ENCODE measurements around the gene ELAVL3. TPM values are rescaled to one million over a fixed set of nuclear protein-coding genes. Genes with fewer than 3 reads are reported as not detected.

Gene ELAVL3
- total and polyA plus RNA-seq, 2 of the 4 experiments (the other 2 are of a cell fraction) = not detected

DNA sequence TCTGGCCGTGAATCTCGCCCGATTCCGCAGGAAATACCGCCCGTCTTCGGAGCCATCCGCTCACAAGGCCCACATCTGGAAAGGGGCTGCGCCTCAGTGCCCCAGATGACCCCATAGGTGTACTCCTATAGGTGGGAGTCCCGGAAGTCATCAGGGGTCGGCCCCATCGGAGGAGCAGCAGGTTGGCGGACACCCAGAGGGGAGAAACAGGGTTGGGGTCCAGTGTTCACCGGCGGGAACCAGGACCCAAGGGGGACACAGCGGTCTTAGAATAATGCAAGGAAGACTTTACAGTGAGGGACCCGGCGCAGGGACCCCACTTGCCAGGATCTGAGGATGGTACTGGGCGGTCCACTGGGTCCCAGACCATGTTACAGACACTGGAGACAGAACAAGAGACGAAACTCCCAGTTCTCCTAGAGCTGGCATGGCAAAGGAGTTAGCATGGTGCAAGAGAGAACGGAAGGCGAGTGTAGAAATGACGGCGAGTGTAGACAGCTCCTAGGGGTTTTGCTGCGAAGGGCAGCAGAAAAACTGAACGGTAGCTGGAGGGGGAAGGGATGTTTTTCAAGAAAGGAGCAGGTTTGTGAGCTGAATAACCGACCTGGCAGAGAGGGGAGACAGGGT, 57.6 kb downstream of the ELAVL3 start:
- H3K9me1 ChIP-seq (ENCODE audit: insufficient read depth, low read length) = no peaks in the 10 kb centered on the region
- no peak overlapping the region for H3K27ac ChIP-seq (ENCODE audit: insufficient read depth, low read length)
- no peak overlapping the region for H2BK5ac ChIP-seq (ENCODE audit: low read depth, low read length, poor library complexity, severe bottlenecking)
- no peak overlapping the region for H3K4ac ChIP-seq (ENCODE audit: low read depth, low read length)
- BruUV-seq (replicated peaks) = no TSS peak
- H2AK5ac ChIP-seq (ENCODE audit: low read depth, low read length) = no peak overlapping the region
- ATAC-seq (ENCODE audit: low read depth) (no peak), DNase-seq (no peak)
- no peak overlapping the region for H2BK15ac ChIP-seq (ENCODE audit: low read depth, low read length)
- dilution Hi-C loops (cut with HindIII; ENCODE audit: low sequenced_read_pairs, unreplicated experiment) = no loop called here
- no peak overlapping the region for H3K4me3 ChIP-seq (ENCODE audit: insufficient read depth, low read depth, low read length)
- H4K5ac ChIP-seq (ENCODE audit: low read depth, low read length) = no peak overlapping the region
- H2BK20ac ChIP-seq (ENCODE audit: low read depth, low read length) = no peak overlapping the region
- H4K8ac ChIP-seq (ENCODE audit: low read depth in 2 of 2, low read length in 2 of 2) = no peak overlapping the region
- H3K9ac ChIP-seq (ENCODE audit: low read depth, low read length) = no peak overlapping the region
- H3K79me1 ChIP-seq (ENCODE audit: low read depth in 1 of 2, low read length in 2 of 2) = no peaks in the 10 kb centered on the region
- CTCF ChIA-PET = interaction anchor here (0.8 to 1.2 kb wide), 2 partner anchors 40 to 42 kb away, joined by 3 to 4 read pairs; no protein-coding TSS in a partner anchor
- no peak overlapping the region for H3K56ac ChIP-seq (ENCODE audit: extremely low read depth, insufficient read depth, low read length)
- in situ Hi-C loops (cut with MboI; ENCODE audit: low sequenced_read_pairs) = no loop called here
- no peak overlapping the region for H2BK120ac ChIP-seq (ENCODE audit: low read depth, low read length)
- H4K91ac ChIP-seq (ENCODE audit: insufficient read depth, low read depth, low read length) = no peak overlapping the region
- H4K20me1 ChIP-seq (ENCODE audit: insufficient read depth, low read length) = no peaks in the 10 kb centered on the region
- no peak overlapping the region for H2AK9ac ChIP-seq (replicated peaks; ENCODE audit: low read depth, low read length, poor library complexity)
- H3K4me1 ChIP-seq (ENCODE audit: control insufficient read depth, insufficient read depth, low read length) = peaks cover 2% of the 10 kb centered on the region; the same call in 1 of the 2 replicates
- H3K4me2 ChIP-seq (ENCODE audit: low read depth, low read length) = no peak overlapping the region
- peaks cover 41% of the 10 kb centered on the region for H3K27me3 ChIP-seq (ENCODE audit: control insufficient read depth, insufficient read depth, low read length)
- H3K18ac ChIP-seq (ENCODE audit: low read depth, low read length) = no peak overlapping the region
- no peaks in the 10 kb centered on the region for H3K36me3 ChIP-seq (ENCODE audit: control insufficient read depth, insufficient read depth, low read length)
- no peak overlapping the region for H3K14ac ChIP-seq (replicated peaks; ENCODE audit: low read depth, low read length)
- WGBS, 2 experiments (ENCODE audit: extremely low coverage in 2 of 2, insufficient read length in 1 of 2) = 46% methylated on average over 12 of the region's 27 CpGs; no CpG with 5 or more reads in 1 of the 2 experiments
- no peaks in the 10 kb centered on the region for H3K9me3 ChIP-seq (ENCODE audit: control insufficient read depth, insufficient read depth, low read length)
- intact Hi-C loops (cut with micrococcal nuclease) = loop anchor here (5.0 kb wide), 1 partner anchor 41 kb away; the partner anchor contains the start of gene EPOR
- TF ChIP-seq SMC3 (IDR thresholded peaks at IDR 0.05; ENCODE audit: low read depth, low read length) (no peak), CEBPB (IDR thresholded peaks at IDR 0.05; ENCODE audit: low read depth, low read length) (no peak), MXI1 (IDR thresholded peaks at IDR 0.05; ENCODE audit: borderline replicate concordance, low read depth, low read length) (no peak), RFX5 (IDR thresholded peaks at IDR 0.05; ENCODE audit: low read depth, low read length) (no peak), CHD1 (IDR thresholded peaks at IDR 0.05; ENCODE audit: low read depth, low read length) (no peak), BHLHE40 (IDR thresholded peaks at IDR 0.05; ENCODE audit: low read depth, low read length) (no peak), NFE2L2 (IDR thresholded peaks at IDR 0.05; ENCODE audit: low read depth, low read length) (no peak), RAD21 (IDR thresholded peaks at IDR 0.05; ENCODE audit: low read length) (no peak), MAFK (IDR thresholded peaks at IDR 0.05; ENCODE audit: low read depth, low read length) (no peak), RCOR1 (IDR thresholded peaks at IDR 0.05; ENCODE audit: insufficient replicate concordance, low read length) (no peak), POLR2A (IDR thresholded peaks at IDR 0.05; ENCODE audit: low read depth, low read length) (no peak), MAZ (IDR thresholded peaks at IDR 0.05; ENCODE audit: borderline replicate concordance, low read depth, low read length) (no peak)
- TF ChIP-seq, protein P1, sequence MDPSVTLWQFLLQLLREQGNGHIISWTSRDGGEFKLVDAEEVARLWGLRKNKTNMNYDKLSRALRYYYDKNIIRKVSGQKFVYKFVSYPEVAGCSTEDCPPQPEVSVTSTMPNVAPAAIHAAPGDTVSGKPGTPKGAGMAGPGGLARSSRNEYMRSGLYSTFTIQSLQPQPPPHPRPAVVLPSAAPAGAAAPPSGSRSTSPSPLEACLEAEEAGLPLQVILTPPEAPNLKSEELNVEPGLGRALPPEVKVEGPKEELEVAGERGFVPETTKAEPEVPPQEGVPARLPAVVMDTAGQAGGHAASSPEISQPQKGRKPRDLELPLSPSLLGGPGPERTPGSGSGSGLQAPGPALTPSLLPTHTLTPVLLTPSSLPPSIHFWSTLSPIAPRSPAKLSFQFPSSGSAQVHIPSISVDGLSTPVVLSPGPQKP (IDR thresholded peaks at IDR 0.05; ENCODE audit: borderline replicate concordance, low read depth, low read length) = no peak
- TF ChIP-seq, protein P2, sequence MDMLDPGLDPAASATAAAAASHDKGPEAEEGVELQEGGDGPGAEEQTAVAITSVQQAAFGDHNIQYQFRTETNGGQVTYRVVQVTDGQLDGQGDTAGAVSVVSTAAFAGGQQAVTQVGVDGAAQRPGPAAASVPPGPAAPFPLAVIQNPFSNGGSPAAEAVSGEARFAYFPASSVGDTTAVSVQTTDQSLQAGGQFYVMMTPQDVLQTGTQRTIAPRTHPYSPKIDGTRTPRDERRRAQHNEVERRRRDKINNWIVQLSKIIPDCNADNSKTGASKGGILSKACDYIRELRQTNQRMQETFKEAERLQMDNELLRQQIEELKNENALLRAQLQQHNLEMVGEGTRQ (IDR thresholded peaks at IDR 0.05; ENCODE audit: low read depth, low read length) = no peak
- TF ChIP-seq, protein P3, sequence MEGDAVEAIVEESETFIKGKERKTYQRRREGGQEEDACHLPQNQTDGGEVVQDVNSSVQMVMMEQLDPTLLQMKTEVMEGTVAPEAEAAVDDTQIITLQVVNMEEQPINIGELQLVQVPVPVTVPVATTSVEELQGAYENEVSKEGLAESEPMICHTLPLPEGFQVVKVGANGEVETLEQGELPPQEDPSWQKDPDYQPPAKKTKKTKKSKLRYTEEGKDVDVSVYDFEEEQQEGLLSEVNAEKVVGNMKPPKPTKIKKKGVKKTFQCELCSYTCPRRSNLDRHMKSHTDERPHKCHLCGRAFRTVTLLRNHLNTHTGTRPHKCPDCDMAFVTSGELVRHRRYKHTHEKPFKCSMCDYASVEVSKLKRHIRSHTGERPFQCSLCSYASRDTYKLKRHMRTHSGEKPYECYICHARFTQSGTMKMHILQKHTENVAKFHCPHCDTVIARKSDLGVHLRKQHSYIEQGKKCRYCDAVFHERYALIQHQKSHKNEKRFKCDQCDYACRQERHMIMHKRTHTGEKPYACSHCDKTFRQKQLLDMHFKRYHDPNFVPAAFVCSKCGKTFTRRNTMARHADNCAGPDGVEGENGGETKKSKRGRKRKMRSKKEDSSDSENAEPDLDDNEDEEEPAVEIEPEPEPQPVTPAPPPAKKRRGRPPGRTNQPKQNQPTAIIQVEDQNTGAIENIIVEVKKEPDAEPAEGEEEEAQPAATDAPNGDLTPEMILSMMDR (conservative IDR thresholded peaks at IDR 0.05; ENCODE audit: low read depth, low read length) = no peak
- no peak overlapping the region for H3K23ac ChIP-seq (ENCODE audit: low read depth, low read length)
- no peak overlapping the region for H2AFZ ChIP-seq (replicated peaks; ENCODE audit: low read length, poor library complexity)
- POLR2A ChIA-PET (ENCODE audit: unreplicated experiment) = no interaction called here
